Ishikawa (cell line): ENCODE measurements around the gene MGAT5B.

Experiments used
- CEBPB ChIP-seq: IDR thresholded peaks from 2 replicates; pipeline ENCODE4 v1.6.1; 2012
- CREB1 ChIP-seq: IDR thresholded peaks from 2 replicates; pipeline ENCODE4 v1.6.1; 2012; ENCODE audit warnings: low read depth
- EGR1 ChIP-seq: IDR thresholded peaks from 2 replicates; pipeline ENCODE4 v1.6.1; 2012
- EP300 ChIP-seq: IDR thresholded peaks from 2 replicates; pipeline ENCODE4 v1.6.1; 2012; ENCODE audit warnings: borderline replicate concordance
- FOXM1 ChIP-seq: IDR thresholded peaks from 2 replicates; pipeline ENCODE4 v1.6.1; 2012; ENCODE audit warnings: low read depth, borderline replicate concordance
- MAX ChIP-seq: IDR thresholded peaks from 2 replicates; pipeline ENCODE4 v1.6.1; 2012
- NFIC ChIP-seq: IDR thresholded peaks from 2 replicates; pipeline ENCODE4 v1.6.1; 2012
- RAD21 ChIP-seq: IDR thresholded peaks from 2 replicates; pipeline ENCODE4 v1.6.1; 2012; ENCODE audit warnings: low read depth
- REST ChIP-seq: IDR thresholded peaks from 2 replicates; pipeline ENCODE4 v1.6.1; 2012; ENCODE audit warnings: low read depth, mild to moderate bottlenecking
- TAF1 ChIP-seq: IDR thresholded peaks from 2 replicates; pipeline ENCODE4 v1.6.1; 2012; ENCODE audit warnings: low read depth, mild to moderate bottlenecking
- TCF12 ChIP-seq: IDR thresholded peaks from 2 replicates; pipeline ENCODE4 v1.6.1; 2012; ENCODE audit warnings: low read depth
- TEAD4 ChIP-seq: IDR thresholded peaks from 2 replicates; pipeline ENCODE4 v1.6.1; 2012
- USF1 ChIP-seq: IDR thresholded peaks from 2 replicates; pipeline ENCODE4 v1.6.1; 2012
- YY1 ChIP-seq: IDR thresholded peaks from 2 replicates; pipeline ENCODE4 v1.6.1; 2012; ENCODE audit warnings: low read depth
- ZBTB7A ChIP-seq: IDR thresholded peaks from 2 replicates; pipeline ENCODE4 v1.6.1; 2012; ENCODE audit warnings: low read depth

The MGAT5B gene

GRCh38 chr17:76833034-76833644, 35.1 kb upstream of the MGAT5B start:
- TF ChIP-seq CEBPB (no peak), TCF12 (no peak), MAX (no peak), NFIC (no peak), ZBTB7A (no peak), EGR1 (no peak), YY1 (no peak), TAF1 (no peak), TEAD4 (no peak), CREB1 (no peak), USF1 (no peak), EP300 (no peak), REST (no peak), FOXM1 (no peak), RAD21 (no peak)

GRCh38 chr17:76833747-76834146, 34.5 kb upstream of the MGAT5B start:
- no peak for TF ChIP-seq YY1

- TF ChIP-seq EP300 (no peak), TEAD4 (no peak), CREB1 (no peak), CEBPB (no peak), MAX (no peak), YY1 (no peak), RAD21 (no peak), USF1 (no peak), EGR1 (no peak), NFIC (no peak), ZBTB7A (no peak), REST (no peak), TAF1 (no peak), FOXM1 (no peak), TCF12 (no peak)
Observed at GRCh38 chr17:76834870-76835269, 33.3 kb upstream of the MGAT5B start.

GRCh38 chr17:76840443-76840767, 27.8 kb upstream of the MGAT5B start:
- TF ChIP-seq TCF12 (no peak), EGR1 (no peak)

GRCh38 chr17:76840884-76841775, 27.1 kb upstream of the MGAT5B start:
- TF ChIP-seq YY1 (no peak), ZBTB7A (no peak), CEBPB (no peak), TCF12 (no peak), USF1 (no peak), NFIC (no peak), TAF1 (no peak), MAX (no peak), EP300 (no peak), EGR1 (no peak), TEAD4 (no peak), REST (no peak), FOXM1 (no peak), RAD21 (no peak), CREB1 (no peak)
